HG03159 (cell line): ENCODE measurements around the gene CD302.
"Not testable (repeated sequence)": the region's sequence is repeated elsewhere in the genome, so short reads cannot be mapped to it uniquely, and the experiment has no call there.

Experiments
- ATAC-seq: cut with Tn5 transposase; IDR thresholded peaks from one replicate; pipeline ENCODE4 v1.9.1; 2021; ENCODE audit warnings: mild to moderate bottlenecking, moderate library complexity; ENCODE audit not compliant: unreplicated experiment

The CD302 gene

DNA sequence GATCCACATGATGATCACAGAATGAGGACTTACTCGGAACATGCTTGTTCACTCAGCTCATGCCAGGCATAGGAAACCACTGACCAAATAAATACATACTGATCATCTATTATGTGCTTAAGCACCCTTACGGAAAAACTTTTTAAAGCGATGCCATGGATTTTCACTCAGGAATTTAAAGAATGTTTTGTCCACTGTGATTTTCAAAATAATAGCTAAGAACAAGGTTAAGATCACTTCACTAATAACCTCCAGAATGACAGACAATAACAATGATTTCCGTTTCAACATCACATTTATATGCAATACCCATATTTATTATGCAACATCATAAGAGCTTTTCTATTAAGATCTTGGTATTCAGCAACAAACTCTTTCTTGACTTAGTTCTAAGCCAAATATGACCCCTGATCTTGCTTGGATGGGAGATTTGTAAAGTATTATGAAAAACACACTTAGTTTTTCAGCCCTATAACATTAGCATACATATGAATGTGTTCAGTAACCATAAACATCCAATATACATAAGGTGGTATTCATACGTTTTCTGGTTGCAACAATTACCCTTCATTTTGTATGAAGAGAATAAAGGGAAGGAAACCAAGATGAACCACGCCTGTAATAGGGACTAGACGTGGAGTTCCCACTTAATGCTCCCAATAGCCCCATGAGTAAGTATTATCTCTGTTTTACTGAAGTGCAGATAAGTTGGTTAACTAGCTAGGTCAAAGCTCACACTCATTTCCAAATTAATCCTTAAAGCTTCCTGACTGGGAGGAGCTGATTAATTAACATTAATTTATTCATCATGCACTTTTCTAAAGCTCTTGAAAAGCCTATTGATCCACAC lies 1.9 kb downstream of the CD302 start:
- no peak for ATAC-seq

- ATAC-seq, result no peak
These were observed 4.7 kb downstream of the CD302 start for GRCh38 chr2:159793326-159793725.

GRCh38 chr2:159792599-159792998 lies 5.4 kb downstream of the CD302 start:
- no peak for ATAC-seq

DNA sequence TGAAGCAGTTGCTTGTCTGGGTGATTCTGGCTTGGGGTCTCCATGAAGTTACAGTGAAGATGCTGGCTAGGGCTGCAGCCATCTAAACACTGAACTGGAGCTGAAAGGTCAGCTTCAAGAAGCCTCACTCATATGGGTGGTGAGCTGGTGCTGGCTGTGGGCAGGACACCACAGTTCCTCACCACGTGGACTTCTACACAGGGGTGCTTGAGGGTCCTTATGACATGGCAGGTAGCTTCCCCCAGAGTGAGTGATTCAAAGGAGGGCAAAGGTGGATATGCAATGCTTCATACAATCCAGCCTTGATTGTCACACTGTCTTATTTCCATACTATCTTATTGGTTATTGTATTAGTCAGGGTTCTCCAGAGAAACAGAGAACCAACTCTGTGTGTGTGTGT lies 6.0 kb downstream of the CD302 start:
- ATAC-seq, result no peak

- no peak for ATAC-seq
These were observed 7.7 kb downstream of the CD302 start for GRCh38 chr2:159790323-159790722.

DNA sequence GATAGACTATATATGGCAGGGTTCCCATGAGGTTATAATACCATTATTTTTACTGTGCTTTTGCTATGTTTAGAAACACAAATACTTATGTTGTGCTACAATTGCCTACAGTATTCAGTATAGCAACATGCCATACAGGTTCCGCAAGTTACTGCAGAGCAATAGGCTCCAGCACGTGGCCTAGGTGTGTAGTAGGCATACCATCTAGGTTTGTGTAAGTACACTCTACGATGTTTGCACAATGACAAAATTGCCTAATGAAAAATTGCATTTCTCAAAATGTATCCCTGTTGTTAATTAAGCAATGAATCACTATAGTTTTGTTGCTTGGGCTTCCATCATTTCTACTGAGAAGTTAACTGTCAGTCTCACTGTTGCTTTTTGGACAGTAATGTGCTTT lies 9.8 kb downstream of the CD302 start:
- no peak for ATAC-seq

DNA sequence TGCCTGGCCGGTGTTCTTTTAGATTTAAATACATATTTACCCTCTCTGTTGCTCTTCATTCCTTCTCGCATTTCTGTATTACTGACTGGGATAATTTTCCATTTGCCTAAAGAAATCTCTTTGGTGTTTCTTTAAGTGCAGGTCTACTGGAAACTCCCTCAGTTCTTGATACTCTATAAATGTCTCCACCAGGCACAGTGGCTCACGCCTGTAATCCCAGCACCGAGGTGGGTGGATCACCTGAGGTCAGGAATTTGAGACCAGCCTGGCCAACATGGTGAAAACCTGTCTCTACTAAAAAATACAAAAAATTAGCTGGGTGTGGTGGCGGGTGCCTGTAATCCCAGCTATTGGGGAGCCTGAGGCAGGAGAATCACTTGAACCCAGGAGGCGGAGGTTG lies 10.4 kb downstream of the CD302 start:
- ATAC-seq, result not testable (repeated sequence)

GRCh38 chr2:159786938-159787337 lies 11.1 kb downstream of the CD302 start:
- ATAC-seq, result no peak

DNA sequence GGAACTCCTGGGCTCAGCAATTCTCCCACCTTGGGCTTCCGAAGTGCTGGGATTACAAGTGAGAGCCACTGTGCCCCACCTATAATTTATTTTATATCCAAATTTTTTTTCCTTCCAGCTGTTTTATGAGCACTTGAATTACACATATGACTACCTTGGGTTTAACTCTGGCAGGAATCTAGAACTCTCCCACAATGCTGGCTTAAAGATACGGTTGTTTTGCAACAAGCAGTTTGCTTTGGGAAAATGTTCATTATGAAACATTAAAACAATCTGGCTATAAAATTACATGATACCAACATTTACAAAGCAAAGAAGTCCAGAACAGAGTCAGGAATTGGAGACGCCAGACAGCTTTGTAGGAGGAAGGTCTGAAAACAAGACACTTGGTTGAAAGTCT lies 12.8 kb downstream of the CD302 start:
- ATAC-seq, result no peak

GRCh38 chr2:159784744-159785143 lies 13.3 kb downstream of the CD302 start:
- ATAC-seq, result not testable (repeated sequence)

DNA sequence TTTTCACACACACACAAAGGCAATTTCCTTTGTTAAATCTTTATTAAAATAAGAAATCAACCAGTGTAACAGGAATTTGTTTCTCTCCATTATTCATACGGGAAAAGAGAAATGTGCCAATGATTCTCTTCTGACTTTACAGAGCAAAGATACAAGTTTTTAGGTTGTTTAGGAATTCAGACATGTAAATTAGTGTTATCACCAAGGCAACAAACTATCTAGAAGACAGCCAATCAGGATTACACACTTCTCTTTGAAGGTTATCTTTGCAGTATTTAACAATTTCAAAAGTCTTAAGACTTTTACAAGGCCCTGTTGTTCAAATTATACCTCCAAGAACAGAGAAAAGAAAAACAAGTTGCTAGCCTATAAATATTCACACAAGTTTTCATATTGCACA lies 14.5 kb downstream of the CD302 start:
- no peak for ATAC-seq

GRCh38 chr2:159776321-159776720 lies 21.7 kb downstream of the CD302 start:
- no peak for ATAC-seq

DNA sequence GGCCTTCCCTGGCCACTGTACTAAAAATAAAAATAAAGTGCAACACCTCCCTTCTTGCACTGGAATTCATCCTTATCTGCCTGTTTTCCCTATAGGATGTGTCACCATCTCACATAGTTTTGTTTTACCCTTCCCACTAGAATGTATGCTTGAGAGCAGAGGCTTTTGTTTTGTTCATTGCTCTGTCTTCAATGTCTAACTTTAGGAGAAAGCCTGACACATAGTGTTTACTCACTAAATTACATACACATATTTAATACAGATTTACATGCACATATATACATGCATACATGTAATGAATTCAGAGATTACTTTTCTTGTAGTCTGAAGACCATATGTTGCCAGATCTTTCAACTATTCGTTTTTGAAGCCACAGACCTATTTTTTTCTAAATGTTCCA lies 23.0 kb downstream of the CD302 start:
- no peak for ATAC-seq

DNA sequence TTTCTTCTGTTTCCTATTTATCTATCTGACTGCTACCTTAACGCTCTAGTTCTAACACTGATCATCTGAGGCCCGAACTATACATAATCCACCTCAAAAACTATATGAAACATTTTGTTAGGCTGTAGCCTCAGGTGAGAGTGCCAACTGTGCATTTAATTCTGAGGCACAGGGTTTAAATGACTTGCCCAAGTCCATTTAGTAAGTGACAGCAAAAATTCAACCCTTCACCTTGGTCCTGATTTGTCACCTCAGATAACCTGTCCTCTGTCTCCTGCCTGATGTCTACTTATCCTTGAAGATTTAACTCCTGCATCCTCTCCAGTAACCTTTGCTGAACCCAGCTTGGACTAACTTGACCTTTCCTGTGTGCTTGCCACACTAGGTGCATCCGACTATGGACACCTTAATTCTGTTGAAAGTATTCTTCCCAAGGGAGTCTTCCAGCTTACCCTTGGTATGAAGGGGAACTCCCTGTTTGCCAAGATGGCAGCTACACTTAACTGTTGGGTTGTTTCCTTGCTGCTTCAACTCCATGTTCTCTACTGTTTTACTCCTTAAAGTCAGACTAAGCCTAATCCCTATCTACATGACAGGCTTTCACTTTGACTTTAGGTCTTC lies 23.5 kb downstream of the CD302 start:
- no peak for ATAC-seq

GRCh38 chr2:159773886-159774285 lies 24.1 kb downstream of the CD302 start:
- no peak for ATAC-seq

- no peak for ATAC-seq
These were observed 24.6 kb downstream of the CD302 start for GRCh38 chr2:159773426-159773825.

DNA sequence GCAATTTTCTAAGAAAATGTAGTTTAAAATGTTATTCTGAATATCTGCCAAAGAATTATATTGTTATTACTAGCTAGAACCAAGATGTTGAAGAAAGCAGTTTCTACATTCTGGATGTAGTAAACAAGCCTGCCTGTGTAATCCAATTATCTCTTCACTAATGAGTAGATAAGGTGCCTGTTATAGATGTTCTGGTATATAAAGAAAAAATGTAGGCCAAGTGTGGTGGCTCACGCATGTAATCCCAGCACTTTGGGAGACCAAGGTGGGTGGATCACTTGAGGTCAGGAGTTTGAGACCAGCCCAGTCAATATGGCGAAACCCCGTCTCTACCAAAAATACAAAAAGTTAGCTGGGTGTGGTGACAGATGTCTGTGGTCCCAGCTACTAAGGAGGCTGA lies 28.9 kb downstream of the CD302 start:
- no peak for ATAC-seq

DNA sequence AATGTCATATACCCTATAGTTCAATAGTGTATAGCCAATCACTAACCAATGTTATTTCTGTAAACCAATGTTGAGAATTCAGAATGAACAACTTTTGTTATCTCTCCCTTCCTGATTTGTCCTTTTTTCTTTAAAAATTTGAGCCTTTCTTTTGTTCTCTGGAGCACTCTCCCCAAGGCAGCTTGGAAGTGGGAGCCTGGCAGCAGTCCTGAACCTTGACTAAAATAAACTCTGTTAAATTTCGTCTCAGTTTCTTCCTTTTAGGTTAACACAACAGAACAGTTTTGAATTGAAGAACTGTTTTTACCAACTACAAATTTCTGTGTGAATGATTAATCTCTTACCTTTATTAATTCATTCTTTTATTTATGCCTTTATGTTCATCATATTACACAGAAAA lies 35.9 kb downstream of the CD302 start:
- no peak for ATAC-seq

- ATAC-seq, result no peak
These were observed 37.7 kb downstream of the CD302 start for GRCh38 chr2:159760326-159760725.

- ATAC-seq, result no peak
These were observed 38.4 kb downstream of the CD302 start for GRCh38 chr2:159759577-159759976.

GRCh38 chr2:159758686-159759085 lies 39.3 kb downstream of the CD302 start:
- no peak for ATAC-seq

- ATAC-seq, result no peak
These were observed 39.8 kb downstream of the CD302 start for GRCh38 chr2:159758239-159758638.

- no peak for ATAC-seq
These were observed 42.2 kb downstream of the CD302 start for GRCh38 chr2:159755788-159756187.
